ENCODE measurements around the gene JAKMIP1.

GRCh38 chr4:5980436-5981155 lies 219.8 kb downstream of the JAKMIP1 start:
- no peak for TF ChIP-seq EZH2 (IDR thresholded peaks at IDR 0.05)
- TF ChIP-seq CTCF (IDR thresholded peaks at IDR 0.05), result no peak

Measured in neural progenitor cell (in vitro differentiated cells).